ENCODE data around the gene CCNG1.
A peak's percentile ranks its signal among the peaks of the same experiment; 100 is the strongest.
"Not testable (repeated sequence)": the region's sequence is repeated elsewhere in the genome, so short reads cannot be mapped to it uniquely, and the experiment has no call there.

Gene CCNG1

GRCh38 chr5:163445345-163445744 is 8.0 kb downstream of the CCNG1 start:
- no peak for DNase-seq

DNA sequence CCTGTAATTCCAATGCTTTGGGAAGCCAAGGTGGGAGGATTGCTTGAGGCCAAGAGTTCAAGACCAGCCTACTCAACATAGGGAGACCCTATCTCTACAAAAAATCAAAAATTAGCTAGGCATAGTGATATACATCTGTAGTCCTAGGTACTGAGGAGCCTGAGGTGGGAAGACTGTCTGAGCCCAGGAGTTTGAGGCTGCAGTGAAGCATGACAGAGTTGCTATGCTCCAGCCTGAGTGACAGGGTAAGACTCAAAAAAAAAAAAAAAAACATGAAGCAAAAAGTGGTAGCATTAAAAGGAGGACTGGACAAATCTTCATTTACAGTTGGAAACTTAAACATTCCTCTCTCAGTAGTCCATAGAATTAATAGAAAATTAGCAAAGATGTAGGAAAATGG is 9.8 kb downstream of the CCNG1 start:
- no peak for DNase-seq

GRCh38 chr5:163447875-163448274 is 10.5 kb downstream of the CCNG1 start:
- DNase-seq = no peak

GRCh38 chr5:163448491-163448890 is 11.1 kb downstream of the CCNG1 start:
- DNase-seq = no peak

DNA sequence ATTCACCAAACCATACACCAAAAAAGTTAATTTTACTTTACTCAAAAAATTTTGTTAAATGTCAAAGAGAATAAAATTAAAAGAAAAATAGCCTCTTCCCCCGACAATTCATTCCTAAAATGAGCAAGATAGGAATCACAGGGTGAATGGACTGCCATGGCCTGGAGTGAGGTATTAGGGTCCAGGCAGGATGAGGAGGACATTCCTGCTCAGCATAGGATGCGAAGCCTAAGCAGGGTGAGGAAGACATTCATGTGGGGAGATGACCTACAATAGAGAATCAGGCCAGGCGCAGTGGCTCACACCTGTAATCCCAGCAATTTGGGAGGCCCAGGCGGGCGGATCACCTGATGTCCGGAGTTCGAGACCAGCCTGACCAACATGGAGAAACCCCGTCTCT is 14.1 kb downstream of the CCNG1 start:
- DNase-seq = no peak

DNA sequence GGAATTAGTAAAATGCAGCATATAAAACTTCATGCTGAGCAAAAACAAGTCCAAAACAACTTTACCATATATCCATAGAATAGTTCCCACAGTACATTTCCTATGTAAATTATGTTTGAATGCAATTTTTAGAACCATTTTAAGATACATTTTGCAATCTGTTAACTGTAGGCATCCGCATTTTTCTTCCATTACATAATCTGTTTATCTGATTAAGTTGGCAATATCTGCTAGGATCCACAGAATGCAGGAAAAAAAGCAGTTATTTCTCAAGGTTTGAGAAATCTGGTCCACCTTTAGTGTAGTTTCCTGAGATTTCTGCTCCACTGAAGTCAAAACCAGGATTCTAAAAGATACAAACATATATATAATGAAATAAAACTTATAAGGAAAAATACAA is 16.3 kb downstream of the CCNG1 start:
- no peak for DNase-seq

DNA sequence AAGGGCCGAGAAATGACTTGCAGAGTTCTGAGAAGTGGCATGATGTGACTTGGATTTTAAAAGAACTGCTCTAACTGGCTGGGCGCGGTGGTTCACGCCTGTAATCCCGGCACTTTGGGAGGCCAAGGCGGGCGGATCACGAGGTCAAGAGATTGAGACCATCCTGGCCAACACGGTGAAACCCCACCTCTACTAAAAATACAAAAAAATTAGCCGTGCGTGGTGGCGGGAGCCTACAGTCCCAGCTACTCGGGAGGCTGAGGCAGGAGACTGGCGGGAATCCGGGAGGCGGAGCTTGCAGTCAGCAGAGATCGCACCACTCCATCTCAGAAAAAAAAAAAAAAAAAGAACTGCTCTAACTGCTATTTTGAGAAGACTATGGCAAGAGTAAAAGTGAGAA is 18.0 kb downstream of the CCNG1 start:
- DNase-seq = not testable (repeated sequence)

- no peak for DNase-seq
These were observed 18.7 kb downstream of the CCNG1 start for GRCh38 chr5:163456029-163456589.

DNA sequence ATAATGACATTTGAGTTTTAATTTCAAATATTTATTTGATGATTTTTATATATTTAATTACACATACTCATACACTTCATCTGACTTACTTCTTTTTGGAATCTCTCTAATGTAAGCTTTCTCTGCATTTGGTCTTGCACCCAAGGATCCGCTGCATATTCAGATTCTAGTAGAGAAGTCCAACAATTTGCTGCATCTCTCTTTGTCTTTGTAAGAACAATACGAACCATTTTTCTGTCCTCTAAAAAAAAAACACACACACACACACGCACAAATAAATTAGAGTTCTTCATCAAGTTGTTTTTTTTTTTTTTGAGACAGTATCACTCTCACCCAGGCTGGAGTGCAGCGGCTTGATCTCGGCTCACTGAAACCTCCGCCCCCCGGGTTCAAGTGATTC is 19.4 kb downstream of the CCNG1 start:
- DNase-seq = no peak

- no peak for DNase-seq
These were observed 21.5 kb downstream of the CCNG1 start for GRCh38 chr5:163458778-163459385.

- no peak for DNase-seq
These were observed 22.0 kb downstream of the CCNG1 start for GRCh38 chr5:163459462-163459818.

DNA sequence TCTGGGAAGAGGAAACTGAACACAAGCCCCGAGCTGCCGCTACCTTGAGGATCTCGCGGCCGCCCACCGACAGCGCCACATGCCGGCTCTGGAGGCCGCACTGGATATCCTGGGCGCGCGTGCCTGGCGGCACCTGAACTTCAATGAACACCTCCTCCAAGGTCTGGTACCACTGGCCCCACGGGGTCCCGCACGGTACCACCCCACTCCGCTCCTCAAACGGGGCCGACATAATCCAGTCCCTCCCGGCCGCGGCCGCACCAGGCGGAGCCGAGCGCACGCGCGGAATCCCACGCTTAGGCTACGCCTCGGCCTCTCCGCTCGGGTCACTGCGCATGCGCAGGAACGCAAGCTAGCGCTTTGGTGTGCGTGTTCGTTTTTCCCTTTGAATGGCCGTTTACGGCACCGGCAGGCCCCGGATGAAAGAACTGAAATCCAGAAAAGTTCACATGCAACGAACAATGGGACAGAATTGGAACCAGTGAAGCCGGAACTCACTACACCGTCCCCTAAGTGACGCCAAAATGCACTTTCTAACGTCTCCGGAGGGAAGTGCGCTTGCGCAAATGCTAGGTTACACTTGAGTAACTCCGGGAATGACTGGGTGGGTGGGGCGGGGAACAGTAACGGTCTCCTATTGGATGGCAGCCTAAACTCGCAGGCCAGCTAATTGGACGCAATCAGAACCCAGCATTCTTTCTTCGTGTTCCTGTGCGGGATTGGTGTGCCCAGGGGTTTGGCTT is 22.6 kb downstream of the CCNG1 start, which contains the start of gene NUDCD2:
Gene NUDCD2, minus strand, starts transcription at position 284 of the 743 bp plus-strand sequence. Its CDS starts 52 bp downstream, at position 232.
- peak; percentile 98 for DNase-seq

- DNase-seq = no peak
These were observed 23.3 kb downstream of the CCNG1 start, which contains the start of gene HMMR for GRCh38 chr5:163460562-163461171. HMMR (plus strand) TSS chr5:163460632; CDS start chr5:163460693, 61 bp downstream.

DNA sequence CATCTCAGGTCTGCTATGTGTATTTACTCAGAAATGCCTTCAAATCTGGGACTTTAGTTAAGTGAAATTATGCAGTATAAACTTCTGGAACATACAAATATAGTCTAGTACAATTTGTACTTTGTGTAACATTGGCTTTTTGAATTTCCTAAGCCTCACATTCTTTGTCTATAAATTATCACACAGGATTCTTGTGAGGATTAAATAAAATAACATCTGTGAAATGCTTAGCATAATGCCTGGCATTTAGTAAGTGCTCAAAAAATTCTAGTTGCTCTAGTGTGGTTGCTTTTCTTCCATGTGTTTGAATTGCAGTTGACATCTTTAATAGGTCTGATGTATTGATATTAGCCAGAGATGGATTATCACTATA is 25.7 kb downstream of the CCNG1 start:
- no peak for DNase-seq

DNA sequence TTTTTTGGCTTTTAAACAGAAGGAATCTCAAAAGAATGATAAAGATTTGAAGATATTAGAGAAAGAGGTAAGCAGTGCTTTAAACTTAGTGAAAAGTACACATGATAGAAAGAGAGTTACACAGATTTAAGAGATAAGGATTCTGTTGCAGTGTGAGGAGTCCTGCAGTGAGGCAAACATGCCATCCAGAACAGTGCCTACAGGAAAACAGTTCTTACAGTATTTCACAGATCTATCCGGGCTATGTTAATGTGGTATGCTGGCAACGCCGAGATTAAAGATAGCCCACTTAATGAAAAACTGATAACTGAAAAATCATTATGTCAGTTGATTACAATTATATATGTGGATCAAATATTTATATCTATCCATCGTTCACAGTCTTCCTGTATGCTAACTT is 30.3 kb downstream of the CCNG1 start:
- DNase-seq = no peak

GRCh38 chr5:163473635-163474243 is 36.3 kb downstream of the CCNG1 start:
- DNase-seq = no peak

GRCh38 chr5:163475411-163475810 is 38.0 kb downstream of the CCNG1 start:
- no peak for DNase-seq

DNA sequence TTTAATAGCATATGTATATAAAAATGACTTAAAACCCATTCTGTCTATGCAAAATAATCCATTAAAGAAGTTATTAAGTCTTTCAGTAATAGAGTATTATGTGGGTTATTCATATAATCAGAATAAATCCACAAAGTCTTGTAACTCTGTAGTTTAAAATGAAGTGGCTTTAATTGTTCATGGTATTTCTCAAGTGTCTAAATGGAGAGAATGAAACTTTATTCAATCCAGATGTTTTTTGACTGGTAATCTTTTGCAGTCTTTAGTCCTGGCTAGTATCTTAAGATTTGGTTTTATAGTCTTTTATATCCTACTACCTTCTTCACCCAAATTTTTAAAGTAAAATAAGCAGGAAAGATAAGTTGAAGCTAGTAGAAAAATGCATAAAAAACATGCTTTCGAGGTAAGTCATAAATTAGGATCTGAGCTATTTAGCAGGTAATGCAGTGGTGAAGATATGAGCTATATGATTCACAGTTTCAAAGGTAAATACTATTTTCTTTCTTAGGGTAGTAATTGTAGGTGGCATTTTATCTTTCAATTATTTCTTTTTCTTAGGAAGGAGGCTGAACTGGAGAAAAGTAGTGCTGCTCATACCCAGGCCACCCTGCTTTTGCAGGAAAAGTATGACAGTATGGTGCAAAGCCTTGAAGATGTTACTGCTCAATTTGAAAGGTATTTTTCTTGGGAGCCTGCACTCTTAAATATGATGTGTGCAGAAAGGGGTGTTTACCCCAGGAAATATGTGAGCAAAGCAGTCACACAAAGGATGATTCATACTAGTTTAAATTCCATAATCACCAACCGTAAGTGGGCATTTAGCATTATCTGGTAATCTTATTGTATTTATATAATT is 41.0 kb downstream of the CCNG1 start:
- DNase-seq = no peak

GRCh38 chr5:163478982-163479271 is 41.5 kb downstream of the CCNG1 start:
- no peak for DNase-seq

- no peak for DNase-seq
These were observed 51.8 kb downstream of the CCNG1 start for GRCh38 chr5:163489055-163489744.

- DNase-seq = no peak
These were observed 52.3 kb downstream of the CCNG1 start for GRCh38 chr5:163489745-163490075.
